HCT116 (cell line): ENCODE measurements around the gene USP30. TPM values are rescaled to one million over a fixed set of nuclear protein-coding genes. Genes with fewer than 3 reads are reported as not detected.

Experiments
- ATAC-seq: fragments of 200-7000 bp; cut with Tn5 transposase; 2 replicates; pipeline ENCODE4 v1.9.1; 2020; ENCODE audit warnings: mild to moderate bottlenecking, moderate library complexity
- BruUV-seq: library from RNA; stranded (reverse); fragments of 400-500 nt; replicated peaks from 2 replicates; lab custom pipeline; 2021; lab: Mats Ljungman, UMichigan
- CTCF ChIA-PET: fragments of 300-600 bp; sonication (Branson Sonifier 250); formaldehyde crosslinking; loops from one replicate; lab custom pipeline; 2021; ENCODE audit warnings: antibody characterized with exemption; lab: Charles Lee
- POLR2A ChIA-PET: fragments of 300-600, 350-600 bp; sonication (Branson Sonifier 250); formaldehyde crosslinking; loops from one replicate; lab custom pipeline; 2021; ENCODE audit warnings: antibody characterized with exemption; lab: Charles Lee
- RAD21 ChIA-PET, 2 experiments: fragments of 300-600 bp; sonication (Branson Sonifier 250); formaldehyde crosslinking; loops; one replicate each; lab custom pipeline; 2023; ENCODE audit warnings: low total read pairs in 2 of 2; ENCODE audit not compliant: uncharacterized antibody in 2 of 2, unreplicated experiment in 2 of 2, low non-redundant PET in 1 of 2; lab: Charles Lee
- DNase-seq: peaks from one replicate; pipeline ENCODE4 v3.0.0-alpha.2; 2010; ENCODE audit warnings: low read depth, low spot score
- H2AFZ ChIP-seq: fragments of 200-600 bp; shearing (Covaris generic), sonication (generic); 2 replicates; pipeline ENCODE4 v1.6.1; 2017; ENCODE audit warnings: low read depth, mixed run types, mixed read lengths, antibody characterized with exemption, low read length; ENCODE audit not compliant: poor library complexity, severe bottlenecking
- H3K27ac ChIP-seq: 2 replicates; pipeline ENCODE4 v1.5.1; 2012; ENCODE audit warnings: low read depth, low read length
- H3K27me3 ChIP-seq: fragments of 200-600 bp; sonication (generic); 2 replicates; pipeline ENCODE4 v1.6.1; 2016; ENCODE audit warnings: mixed run types, low read length, mixed read lengths; ENCODE audit not compliant: insufficient read depth
- H3K36me3 ChIP-seq, 2 experiments: fragments of 200-500 bp in 1 of 2; fragments of 200-600 bp in 1 of 2; sonication (Bioruptor generic) in 1 of 2; sonication (generic) in 1 of 2; 2 replicates each; pipeline versions ENCODE4 v1.5.1 to v1.6.1; 2014 to 2016; ENCODE audit warnings: low read length in 2 of 2, inconsistent platforms in 1 of 2, mixed read lengths in 1 of 2, mixed run types in 1 of 2; ENCODE audit not compliant: insufficient read depth in 2 of 2, control insufficient read depth in 1 of 2
- H3K4me1 ChIP-seq, 2 experiments: fragments of 200-600 bp in 1 of 2; sonication (generic) in 1 of 2; 2 replicates each; pipeline versions ENCODE4 v1.5.1 to v1.6.1; 2012 to 2017; ENCODE audit warnings: low read length in 2 of 2, inconsistent platforms in 1 of 2, mild to moderate bottlenecking in 1 of 2, mixed read lengths in 1 of 2, mixed run types in 1 of 2, moderate library complexity in 1 of 2; ENCODE audit not compliant: insufficient read depth in 2 of 2, control insufficient read depth in 1 of 2
- H3K4me2 ChIP-seq: fragments of 200-600 bp; sonication (generic); 2 replicates; pipeline ENCODE4 v1.6.1; 2017; ENCODE audit warnings: mixed run types, low read length, mixed read lengths
- H3K4me3 ChIP-seq, 2 experiments: fragments of 200-600 bp in 1 of 2; sonication (generic) in 1 of 2; replicated peaks in 1 of 2; 2 replicates each; pipeline ENCODE4 v1.5.1; 2011 to 2016; ENCODE audit warnings: low read length in 2 of 2, control low read depth in 1 of 2, low read depth in 1 of 2, mild to moderate bottlenecking in 1 of 2, mixed read lengths in 1 of 2, mixed run types in 1 of 2
- H3K79me2 ChIP-seq: fragments of 200-600 bp; sonication (generic); 2 replicates; pipeline ENCODE4 v1.6.1; 2017; ENCODE audit warnings: mild to moderate bottlenecking, mixed run types, low read length, moderate library complexity, mixed read lengths; ENCODE audit not compliant: insufficient read depth
- H3K9ac ChIP-seq: fragments of 200-600 bp; sonication (generic); 2 replicates; pipeline ENCODE4 v1.6.1; 2016; ENCODE audit warnings: low read length, mixed read lengths
- H3K9me2 ChIP-seq: fragments of 200-600 bp; sonication (generic), shearing (Covaris generic); 2 replicates; pipeline ENCODE4 v1.6.1; 2017; ENCODE audit warnings: mixed run types, mild to moderate bottlenecking, moderate library complexity; ENCODE audit not compliant: insufficient read depth
- H3K9me3 ChIP-seq, 2 experiments: fragments of 200-500 bp in 1 of 2; fragments of 200-600 bp in 1 of 2; sonication (Bioruptor generic) in 1 of 2; sonication (generic) in 1 of 2; 2 replicates each; pipeline ENCODE4 v1.6.1; 2014 to 2017; ENCODE audit warnings: low read length in 2 of 2, mixed read lengths in 2 of 2, inconsistent platforms in 1 of 2, low read depth in 1 of 2, mild to moderate bottlenecking in 1 of 2, mixed run types in 1 of 2, moderate library complexity in 1 of 2; ENCODE audit not compliant: control insufficient read depth in 1 of 2, insufficient read depth in 1 of 2
- H4K20me1 ChIP-seq: fragments of 200-600 bp; sonication (generic), shearing (Covaris generic); 2 replicates; pipeline ENCODE4 v1.6.1; 2017; ENCODE audit warnings: mixed run types, mild to moderate bottlenecking, moderate library complexity; ENCODE audit not compliant: insufficient read depth
- JUND ChIP-seq: IDR thresholded peaks from 2 replicates; pipeline ENCODE4 v1.6.1; 2012
- SIN3A ChIP-seq: IDR thresholded peaks from 2 replicates; pipeline ENCODE4 v1.6.1; 2012; ENCODE audit warnings: low read depth
- intact Hi-C: fragments of 100-400 bp; cut with micrococcal nuclease; formaldehyde crosslinking; loops from 2 replicates; pipeline ENCODE4 v1.10.0; 2022
- total RNA-seq: library from RNA; stranded (reverse); gene quantifications from one replicate; pipeline ENCODE4 v1.2.1, GENCODE V29; 2021; ENCODE audit not compliant: unreplicated experiment

Gene USP30
- total RNA-seq, 1 experiment from 2014 or later = 9.2 TPM

DNA sequence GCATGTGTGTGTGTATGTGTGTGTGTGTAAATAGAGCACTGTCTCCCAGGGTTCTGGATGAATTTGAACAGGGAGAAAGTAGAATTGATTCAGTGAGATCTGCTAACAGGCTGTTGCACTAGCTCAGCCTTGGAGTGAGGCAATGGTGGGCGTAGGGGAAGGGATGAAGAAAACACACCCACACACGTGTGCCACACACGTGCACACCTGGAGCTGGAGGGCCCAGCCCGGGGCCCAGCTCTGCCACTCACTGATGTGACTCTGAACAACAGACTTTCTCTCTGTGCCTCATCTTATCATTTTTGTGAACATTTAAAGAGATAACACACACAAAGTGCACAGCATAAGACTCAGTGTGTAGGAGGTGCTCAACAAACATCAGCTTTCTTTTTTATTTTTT, 68.2 kb downstream of the USP30 start:
- ChIA-PET POLR2A (no interaction called here), RAD21 (no interaction called here), CTCF (interaction anchor here (3.6 kb wide), 1 partner anchor 9 kb away, joined by 15 read pairs; no protein-coding TSS in a partner anchor)
- DNase-seq (no peak), ATAC-seq (no peak)
- intact Hi-C loops = no loop called here
- H3K36me3 ChIP-seq = no peaks in the 10 kb centered on the region
- no peak overlapping the region for H3K9ac ChIP-seq
- H3K27me3 ChIP-seq = no peaks in the 10 kb centered on the region
- no peaks in the 10 kb centered on the region for H3K79me2 ChIP-seq
- no peak overlapping the region for H3K4me3 ChIP-seq
- H3K4me2 ChIP-seq = no peak overlapping the region
- H3K4me1 ChIP-seq = no peaks in the 10 kb centered on the region
- no peak overlapping the region for H3K27ac ChIP-seq
- no peak overlapping the region for H2AFZ ChIP-seq
- H3K9me2 ChIP-seq = no peaks in the 10 kb centered on the region
- H4K20me1 ChIP-seq = no peaks in the 10 kb centered on the region
- H3K9me3 ChIP-seq = no peaks in the 10 kb centered on the region
- no peak for TF ChIP-seq JUND
- TF ChIP-seq, all 23 proteins: peak for 0
- BruUV-seq = no TSS peak

DNA sequence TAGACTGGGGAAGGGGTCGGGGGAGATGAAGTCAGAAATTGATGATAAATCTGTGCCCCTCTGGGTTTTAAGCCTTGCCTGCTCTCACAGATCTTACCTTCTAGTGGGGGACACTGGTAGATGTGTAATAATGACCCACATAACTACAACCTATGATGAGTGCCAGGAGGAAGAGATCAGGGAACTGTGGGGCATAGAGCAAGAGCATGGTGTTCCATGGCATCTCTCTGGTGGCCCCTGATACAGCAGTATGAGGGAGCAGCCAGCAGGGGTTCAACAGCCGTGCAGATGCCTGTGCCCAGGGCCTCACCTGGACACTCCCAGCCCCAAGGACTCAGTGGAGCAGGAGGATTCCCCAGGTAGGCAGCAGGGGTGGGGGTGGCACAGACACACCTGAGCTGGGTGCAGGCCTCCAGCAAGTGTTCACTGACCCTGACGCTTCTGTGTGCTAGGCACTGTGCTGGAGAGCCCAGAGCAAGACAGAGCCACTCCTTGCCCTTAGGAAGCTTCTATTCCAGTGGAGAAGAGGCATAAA, 69.0 kb downstream of the USP30 start:
- no TSS peak for BruUV-seq
- Histone ChIP-seq H3K27me3 (no peaks in the 10 kb centered on the region), H4K20me1 (no peaks in the 10 kb centered on the region), H3K4me1 (no peaks in the 10 kb centered on the region), H3K4me2 (no peak overlapping the region), H2AFZ (no peak overlapping the region), H3K4me3 (no peak overlapping the region), H3K9ac (no peak overlapping the region), H3K79me2 (no peaks in the 10 kb centered on the region), H3K36me3 (no peaks in the 10 kb centered on the region), H3K9me3 (no peaks in the 10 kb centered on the region), H3K27ac (no peak overlapping the region), H3K9me2 (no peaks in the 10 kb centered on the region)
- ChIA-PET CTCF (interaction anchor here (3.6 kb wide), 1 partner anchor 10 kb away, joined by 15 read pairs; no protein-coding TSS in a partner anchor), RAD21 (no interaction called here), POLR2A (no interaction called here)
- DNase-seq (no peak), ATAC-seq (no peak)
- intact Hi-C loops = no loop called here
- TF ChIP-seq SIN3A = no peak
